ENCODE measurements around the gene SORCS3. TPM values are rescaled to one million over a fixed set of nuclear protein-coding genes. Genes with fewer than 3 reads are reported as not detected.

Gene SORCS3
- total RNA-seq, 1 experiment from 2014 or later, result 0.18 TPM

DNA sequence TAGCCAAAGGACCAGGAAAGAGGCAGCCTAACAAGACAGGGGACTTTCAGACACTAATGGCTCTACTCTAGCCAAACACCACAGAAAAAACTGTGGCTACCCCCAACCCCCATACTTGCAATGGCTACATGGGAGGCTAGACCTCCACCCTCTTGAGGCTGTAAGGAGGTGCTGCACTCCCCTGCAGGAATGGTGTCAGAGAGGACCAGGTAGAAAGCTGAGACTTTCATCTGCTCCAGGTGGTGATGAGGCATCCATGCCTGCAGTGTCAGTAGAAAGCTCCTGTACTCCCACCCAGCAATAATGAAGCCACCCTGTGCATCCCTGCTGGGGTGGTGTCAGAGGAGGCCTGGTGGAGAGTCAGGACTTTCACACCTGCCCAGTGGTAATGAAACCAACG, 18.9 kb upstream of the SORCS3 start:
- no peaks in the 10 kb centered on the region for H3K9me3 Mint-ChIP-seq (ENCODE audit: unreplicated experiment)
- peaks cover 23% of the 10 kb centered on the region for H3K27me3 Mint-ChIP-seq (ENCODE audit: insufficient read depth, unreplicated experiment)
- CTCF ChIA-PET, result interaction anchor here (0.7 to 1.9 kb wide), 5 partner anchors 40 to 316 kb away, joined by 3 to 15 read pairs (median 6); no protein-coding TSS in a partner anchor
- no TSS peak for BruUV-seq (replicated peaks)
- TF ChIP-seq CTCF (IDR thresholded peaks at IDR 0.05; ENCODE audit: insufficient read depth in 1 of 2, low read depth in 1 of 2, low read length in 1 of 2, severe bottlenecking in 1 of 2, unreplicated experiment in 1 of 2), result no peak
- intact Hi-C loops (cut with micrococcal nuclease; ENCODE audit: unreplicated experiment), result loop anchor here (1.0 kb wide), 2 partner anchors 42 to 216 kb away; no protein-coding TSS in a partner anchor
- no peaks in the 10 kb centered on the region for H3K36me3 ChIP-seq (ENCODE audit: control insufficient read depth, insufficient read depth, low read length)
- POLR2A ChIA-PET, result no interaction called here
- DNase-seq, result no peak
- no peaks in the 10 kb centered on the region for H3K4me1 Mint-ChIP-seq (ENCODE audit: low read depth, unreplicated experiment)
- H3K4me1 ChIP-seq, result no peaks in the 10 kb centered on the region
- no peak overlapping the region for H3K4me3 ChIP-seq (ENCODE audit: low read depth, low read length)
- H3K4me3 Mint-ChIP-seq (ENCODE audit: unreplicated experiment), result no peak overlapping the region
- no peak overlapping the region for H3K27ac Mint-ChIP-seq (ENCODE audit: unreplicated experiment)
- H3K36me3 Mint-ChIP-seq (ENCODE audit: insufficient read depth, unreplicated experiment), result no peaks in the 10 kb centered on the region
- no peaks in the 10 kb centered on the region for H3K27me3 ChIP-seq (replicated peaks; ENCODE audit: control insufficient read depth, insufficient read depth, low read length)
- no peaks in the 10 kb centered on the region for H3K9me3 ChIP-seq

- H3K27ac Mint-ChIP-seq (ENCODE audit: unreplicated experiment), result no peak overlapping the region
- no peak overlapping the region for H3K4me3 Mint-ChIP-seq (ENCODE audit: unreplicated experiment)
- H3K9me3 Mint-ChIP-seq (ENCODE audit: unreplicated experiment), result no peaks in the 10 kb centered on the region
- ChIA-PET CTCF (interaction anchor here (0.7 to 1.9 kb wide), 5 partner anchors 40 to 317 kb away, joined by 3 to 15 read pairs (median 6); no protein-coding TSS in a partner anchor), POLR2A (no interaction called here)
- intact Hi-C loops (cut with micrococcal nuclease; ENCODE audit: unreplicated experiment), result loop anchor here (1.0 kb wide), 2 partner anchors 42 to 216 kb away; no protein-coding TSS in a partner anchor
- no peaks in the 10 kb centered on the region for H3K4me1 Mint-ChIP-seq (ENCODE audit: low read depth, unreplicated experiment)
- peak; percentile 59 to 71 for DNase-seq
- Histone ChIP-seq H3K36me3 (ENCODE audit: control insufficient read depth, insufficient read depth, low read length) (no peaks in the 10 kb centered on the region), H3K9me3 (no peaks in the 10 kb centered on the region), H3K4me3 (ENCODE audit: low read depth, low read length) (no peak overlapping the region), H3K27me3 (replicated peaks; ENCODE audit: control insufficient read depth, insufficient read depth, low read length) (no peaks in the 10 kb centered on the region), H3K4me1 (no peaks in the 10 kb centered on the region)
- BruUV-seq (replicated peaks), result no TSS peak
- TF ChIP-seq CTCF (IDR thresholded peaks at IDR 0.05; ENCODE audit: insufficient read depth in 1 of 2, low read depth in 1 of 2, low read length in 1 of 2, severe bottlenecking in 1 of 2, unreplicated experiment in 1 of 2), result peak; percentile 73 to 85
- H3K36me3 Mint-ChIP-seq (ENCODE audit: insufficient read depth, unreplicated experiment), result no peaks in the 10 kb centered on the region
- H3K27me3 Mint-ChIP-seq (ENCODE audit: insufficient read depth, unreplicated experiment), result peaks cover 23% of the 10 kb centered on the region
Measured at GRCh38 chr10:104622598-104623209, 18.4 kb upstream of the SORCS3 start.

GRCh38 chr10:104630731-104631130, 10.4 kb upstream of the SORCS3 start:
- Histone ChIP-seq H3K4me3 (ENCODE audit: low read depth, low read length) (no peak overlapping the region), H3K9me3 (no peaks in the 10 kb centered on the region), H3K4me1 (no peaks in the 10 kb centered on the region), H3K36me3 (ENCODE audit: control insufficient read depth, insufficient read depth, low read length) (no peaks in the 10 kb centered on the region), H3K27me3 (replicated peaks; ENCODE audit: control insufficient read depth, insufficient read depth, low read length) (0 out of 2 replicates have a peak, but pooled peaks cover 1% of the 10 kb centered on the region)
- ChIA-PET POLR2A (interaction anchor here (0.6 kb wide), 1 partner anchor 61 kb away, joined by 4 read pairs; no protein-coding TSS in a partner anchor), CTCF (no interaction called here)
- peaks cover 39% of the 10 kb centered on the region for H3K27me3 Mint-ChIP-seq (ENCODE audit: insufficient read depth, unreplicated experiment)
- no peaks in the 10 kb centered on the region for H3K36me3 Mint-ChIP-seq (ENCODE audit: insufficient read depth, unreplicated experiment)
- intact Hi-C loops (cut with micrococcal nuclease; ENCODE audit: unreplicated experiment), result no loop called here
- no peaks in the 10 kb centered on the region for H3K9me3 Mint-ChIP-seq (ENCODE audit: unreplicated experiment)
- H3K4me1 Mint-ChIP-seq (ENCODE audit: low read depth, unreplicated experiment), result no peaks in the 10 kb centered on the region
- no peak for DNase-seq
- no peak overlapping the region for H3K4me3 Mint-ChIP-seq (ENCODE audit: unreplicated experiment)
- no peak for TF ChIP-seq CTCF (IDR thresholded peaks at IDR 0.05; ENCODE audit: insufficient read depth in 1 of 2, low read depth in 1 of 2, low read length in 1 of 2, severe bottlenecking in 1 of 2, unreplicated experiment in 1 of 2)
- no peak overlapping the region for H3K27ac Mint-ChIP-seq (ENCODE audit: unreplicated experiment)
- no TSS peak for BruUV-seq (replicated peaks)

All from Caco-2 (cell line).